BE2C (cell line): ENCODE data around the gene UGT1A8.

ENCODE experiments used
- DNase-seq: peaks from one replicate; pipeline ENCODE4 v3.0.0-alpha.2; 2020
- H3K27me3 ChIP-seq: fragments of 250-450 bp; sonication (Bioruptor Pico); 2 replicates; pipeline ENCODE4 v1.5.1; 2020; ENCODE audit warnings: mild to moderate bottlenecking
- H3K36me3 ChIP-seq: fragments of 250-450 bp; sonication (Bioruptor Pico); 2 replicates; pipeline ENCODE4 v1.5.1; 2020; ENCODE audit warnings: mild to moderate bottlenecking
- H3K4me1 ChIP-seq: fragments of 250-450 bp; sonication (Bioruptor Pico); 2 replicates; pipeline ENCODE4 v1.5.1; 2020
- H3K4me3 ChIP-seq: 2 replicates; pipeline ENCODE4 v1.5.1; 2011; ENCODE audit warnings: low read depth, low read length
- H3K9me3 ChIP-seq: fragments of 250-450 bp; sonication (Bioruptor Pico); 2 replicates; pipeline ENCODE4 v1.5.1; 2020
- TF ChIP-seq, protein P1 (sequence below): IDR thresholded peaks from 2 replicates; pipeline ENCODE4 v1.5.1; 2012; ENCODE audit warnings: mild to moderate bottlenecking, low read depth, low read length

UGT1A8 gene

DNA sequence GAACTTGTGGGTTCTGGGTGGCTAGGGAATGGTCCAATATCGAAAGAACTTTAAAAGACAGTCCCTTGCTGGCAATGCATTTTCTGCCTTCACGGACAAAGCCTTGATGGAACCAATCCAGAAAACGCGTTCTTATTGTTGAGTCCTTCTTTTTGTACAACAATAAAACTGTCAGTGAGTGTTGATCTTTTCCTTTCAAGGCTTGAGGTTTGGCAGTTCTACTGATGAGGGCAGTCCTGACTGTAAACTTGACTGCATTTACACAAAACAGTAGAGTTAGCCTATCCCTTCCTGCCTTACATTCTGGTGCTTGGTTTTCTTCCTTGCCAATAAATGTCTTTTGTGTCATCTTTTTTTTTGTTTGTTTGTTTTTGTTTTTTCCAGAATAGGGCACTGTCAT is 61.8 kb downstream of the UGT1A8 start:
- H3K9me3 ChIP-seq = no peaks in the 10 kb centered on the region
- H3K4me1 ChIP-seq = no peaks in the 10 kb centered on the region
- no peak for DNase-seq
- H3K4me3 ChIP-seq = no peak overlapping the region
- H3K36me3 ChIP-seq = no peaks in the 10 kb centered on the region
- H3K27me3 ChIP-seq = no peaks in the 10 kb centered on the region
- TF ChIP-seq, protein P1, sequence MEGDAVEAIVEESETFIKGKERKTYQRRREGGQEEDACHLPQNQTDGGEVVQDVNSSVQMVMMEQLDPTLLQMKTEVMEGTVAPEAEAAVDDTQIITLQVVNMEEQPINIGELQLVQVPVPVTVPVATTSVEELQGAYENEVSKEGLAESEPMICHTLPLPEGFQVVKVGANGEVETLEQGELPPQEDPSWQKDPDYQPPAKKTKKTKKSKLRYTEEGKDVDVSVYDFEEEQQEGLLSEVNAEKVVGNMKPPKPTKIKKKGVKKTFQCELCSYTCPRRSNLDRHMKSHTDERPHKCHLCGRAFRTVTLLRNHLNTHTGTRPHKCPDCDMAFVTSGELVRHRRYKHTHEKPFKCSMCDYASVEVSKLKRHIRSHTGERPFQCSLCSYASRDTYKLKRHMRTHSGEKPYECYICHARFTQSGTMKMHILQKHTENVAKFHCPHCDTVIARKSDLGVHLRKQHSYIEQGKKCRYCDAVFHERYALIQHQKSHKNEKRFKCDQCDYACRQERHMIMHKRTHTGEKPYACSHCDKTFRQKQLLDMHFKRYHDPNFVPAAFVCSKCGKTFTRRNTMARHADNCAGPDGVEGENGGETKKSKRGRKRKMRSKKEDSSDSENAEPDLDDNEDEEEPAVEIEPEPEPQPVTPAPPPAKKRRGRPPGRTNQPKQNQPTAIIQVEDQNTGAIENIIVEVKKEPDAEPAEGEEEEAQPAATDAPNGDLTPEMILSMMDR = no peak

DNA sequence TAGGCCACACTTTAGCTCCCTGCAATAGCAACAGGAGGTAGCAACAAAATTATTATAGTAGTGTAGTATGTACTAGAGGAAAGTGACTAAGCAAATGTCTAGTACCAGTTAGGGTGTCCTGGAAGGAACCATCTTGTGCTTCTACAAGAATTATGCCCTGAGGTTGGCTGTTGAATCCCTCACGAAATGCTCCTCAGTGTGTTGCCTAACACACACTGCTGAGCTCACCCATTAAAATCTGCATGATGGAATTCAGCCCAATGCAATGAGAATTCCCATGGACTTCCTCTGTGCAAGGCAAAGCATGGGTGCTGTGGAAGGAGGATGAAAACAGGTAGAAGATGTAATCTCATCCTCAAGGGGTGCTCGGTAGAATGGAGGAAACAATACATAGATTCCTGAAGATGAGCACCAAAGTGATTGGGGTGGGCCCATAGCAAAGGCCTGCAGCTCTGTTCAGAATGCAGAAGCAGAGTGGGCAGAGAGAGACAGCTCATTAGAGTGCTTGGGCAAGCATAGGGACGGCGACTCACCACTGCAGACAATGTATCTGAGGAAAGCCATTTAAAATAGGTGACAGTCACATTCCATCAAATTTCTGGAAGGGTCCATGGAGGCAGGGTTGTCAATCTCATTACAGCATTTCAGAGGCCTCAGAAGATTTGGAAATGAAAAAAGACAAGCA is 63.1 kb downstream of the UGT1A8 start:
- DNase-seq = no peak
- Histone ChIP-seq H3K36me3 (no peaks in the 10 kb centered on the region), H3K4me1 (no peaks in the 10 kb centered on the region), H3K9me3 (no peaks in the 10 kb centered on the region), H3K4me3 (no peak overlapping the region), H3K27me3 (no peaks in the 10 kb centered on the region)
- TF ChIP-seq, protein P1 = no peak

DNA sequence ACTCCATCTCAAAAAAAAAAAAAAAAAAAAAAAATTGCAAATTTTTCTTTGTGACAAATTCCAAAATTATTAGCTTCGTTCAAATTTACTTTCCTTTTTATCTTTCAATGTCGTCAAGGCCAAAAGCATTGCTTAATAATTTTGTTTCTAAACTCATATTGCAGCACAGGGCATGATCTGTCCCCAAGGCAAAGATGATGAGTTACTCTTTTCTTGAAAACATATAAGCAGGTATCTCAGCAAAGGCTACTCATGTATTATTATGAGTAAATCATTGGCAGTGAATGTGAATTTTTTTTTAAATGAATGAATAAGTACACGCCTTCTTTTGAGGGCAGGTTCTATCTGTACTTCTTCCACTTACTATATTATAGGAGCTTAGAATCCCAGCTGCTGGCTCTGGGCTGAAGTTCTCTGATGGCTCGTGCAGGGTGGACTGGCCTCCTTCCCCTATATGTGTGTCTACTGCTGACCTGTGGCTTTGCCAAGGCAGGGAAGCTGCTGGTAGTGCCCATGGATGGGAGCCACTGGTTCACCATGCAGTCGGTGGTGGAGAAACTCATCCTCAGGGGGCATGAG is 64.2 kb downstream of the UGT1A8 start, which contains the start of gene UGT1A7:
Gene UGT1A7 (plus strand): TSS at position 381 of the 579 bp plus-strand sequence. CDS start 37 bp downstream, at position 418.
- Histone ChIP-seq H3K9me3 (no peaks in the 10 kb centered on the region), H3K4me3 (no peak within 1 kb of the TSS), H3K27me3 (no peaks in the 10 kb centered on the region), H3K4me1 (no peaks in the 10 kb centered on the region), H3K36me3 (no peaks in the 10 kb centered on the region)
- no peak for DNase-seq
- TF ChIP-seq, protein P1 = no peak

DNA sequence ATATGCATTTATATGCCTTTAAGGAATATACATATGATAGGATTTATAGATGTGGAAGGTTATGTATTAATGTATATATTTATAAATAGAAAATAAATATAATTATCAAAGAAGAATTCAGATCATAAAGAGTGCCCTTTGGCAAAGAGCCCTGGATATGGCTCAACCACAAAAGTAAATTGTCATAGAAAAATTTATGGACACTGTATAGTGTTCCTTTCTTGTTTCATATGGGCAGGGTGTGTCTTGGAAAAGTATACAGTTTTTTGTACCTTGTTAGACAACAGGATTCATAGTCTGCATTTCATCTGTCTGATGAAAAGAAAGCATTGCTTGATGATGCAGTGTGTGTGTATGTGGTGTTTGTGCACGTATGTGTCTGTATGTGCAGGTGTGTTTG is 67.2 kb downstream of the UGT1A8 start:
- Histone ChIP-seq H3K36me3 (no peaks in the 10 kb centered on the region), H3K27me3 (no peaks in the 10 kb centered on the region), H3K4me1 (no peaks in the 10 kb centered on the region), H3K9me3 (no peaks in the 10 kb centered on the region), H3K4me3 (no peak overlapping the region)
- no peak for DNase-seq
- TF ChIP-seq, protein P1 = no peak

DNA sequence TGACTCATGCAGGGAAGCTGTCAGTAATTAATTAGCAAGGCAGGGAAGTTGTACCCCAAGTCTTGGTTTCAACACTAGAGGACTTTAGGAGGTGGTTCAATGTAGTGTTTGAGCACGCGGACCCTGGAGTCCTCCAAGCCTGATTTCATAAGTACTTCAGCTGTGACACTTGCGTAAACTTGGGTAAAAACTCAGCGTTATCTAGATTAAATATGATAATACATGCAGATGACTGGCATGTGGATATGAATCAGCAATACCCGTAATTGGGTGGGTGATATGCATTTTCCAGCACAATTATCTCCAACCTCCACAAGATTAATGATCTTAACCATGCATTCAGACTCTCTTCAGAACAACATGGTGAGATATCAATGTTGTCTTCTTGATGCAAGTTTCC is 69.5 kb downstream of the UGT1A8 start:
- TF ChIP-seq, protein P1 = no peak

DNA sequence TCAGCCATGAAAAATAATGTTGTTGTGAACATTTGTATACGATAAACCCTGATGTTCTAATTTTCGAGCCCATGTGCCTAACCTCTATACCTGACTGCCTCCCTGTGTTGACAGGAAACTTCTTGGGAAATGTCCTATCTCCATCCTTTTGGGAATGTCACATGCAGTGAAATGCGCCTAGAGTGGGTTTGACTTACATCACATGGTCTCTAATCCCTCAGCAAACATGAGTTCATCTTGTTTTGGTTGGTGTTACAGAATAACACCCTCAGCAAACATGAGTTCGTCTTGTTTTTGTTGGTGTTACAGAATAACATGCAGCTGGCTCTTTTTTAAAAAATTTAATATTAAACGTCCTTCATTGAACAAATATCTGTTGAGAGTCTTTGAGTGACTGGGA is 70.9 kb downstream of the UGT1A8 start:
- no peaks in the 10 kb centered on the region for H3K4me1 ChIP-seq
- H3K36me3 ChIP-seq = no peaks in the 10 kb centered on the region
- DNase-seq = no peak
- no peaks in the 10 kb centered on the region for H3K27me3 ChIP-seq
- H3K9me3 ChIP-seq = no peaks in the 10 kb centered on the region
- TF ChIP-seq, protein P1 = no peak
- H3K4me3 ChIP-seq = no peak overlapping the region

More for the DNA sequence above, 69.5 kb downstream of the UGT1A8 start:
- Histone ChIP-seq H3K4me3 (no peak overlapping the region), H3K9me3 (no peaks in the 10 kb centered on the region), H3K27me3 (no peaks in the 10 kb centered on the region), H3K4me1 (no peaks in the 10 kb centered on the region), H3K36me3 (no peaks in the 10 kb centered on the region)
- DNase-seq = no peak
